ENCODE data around the gene RIC3.
"Not testable (repeated sequence)": the region's sequence is repeated elsewhere in the genome, so short reads cannot be mapped to it uniquely, and the experiment has no call there.

Gene RIC3

DNA sequence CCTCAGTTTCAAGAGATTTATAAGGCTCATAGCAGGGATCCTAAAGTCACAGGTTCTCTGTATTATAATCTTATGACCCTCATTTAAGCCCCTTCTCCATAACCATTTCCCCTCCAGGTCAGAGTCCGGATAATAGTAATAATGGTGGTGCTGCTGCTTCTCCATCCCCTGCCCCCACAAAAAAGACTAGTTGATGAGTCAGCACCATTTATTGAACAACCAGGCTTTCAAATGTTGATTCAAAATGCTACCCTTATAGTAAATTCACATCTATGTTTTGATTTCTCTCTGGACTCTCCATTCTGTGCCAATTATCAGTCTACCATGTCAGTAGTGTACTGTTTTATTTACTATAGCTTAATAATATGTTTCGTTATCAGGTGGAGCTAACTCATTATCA, 17.6 kb upstream of the RIC3 start:
- no peak for DNase-seq

DNA sequence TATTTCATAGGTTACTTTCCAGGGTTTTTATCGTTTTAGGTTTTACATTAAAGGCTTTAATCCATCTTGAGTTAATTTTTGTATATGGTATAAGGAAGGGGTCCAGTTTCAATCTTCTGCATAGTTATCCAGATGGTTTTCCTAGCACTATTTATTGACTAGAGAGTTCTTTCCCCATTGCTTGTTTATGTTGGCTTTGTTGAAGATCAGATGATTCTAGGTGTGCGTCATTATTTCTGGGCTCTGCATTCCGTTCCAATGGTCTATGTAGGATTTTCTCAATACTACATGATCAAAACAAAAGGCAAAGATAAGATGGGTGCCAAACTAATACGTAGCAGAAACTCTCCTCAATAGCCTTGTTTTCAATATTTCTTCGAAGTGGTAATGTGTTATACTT, 14.3 kb upstream of the RIC3 start:
- no peak for DNase-seq

DNA sequence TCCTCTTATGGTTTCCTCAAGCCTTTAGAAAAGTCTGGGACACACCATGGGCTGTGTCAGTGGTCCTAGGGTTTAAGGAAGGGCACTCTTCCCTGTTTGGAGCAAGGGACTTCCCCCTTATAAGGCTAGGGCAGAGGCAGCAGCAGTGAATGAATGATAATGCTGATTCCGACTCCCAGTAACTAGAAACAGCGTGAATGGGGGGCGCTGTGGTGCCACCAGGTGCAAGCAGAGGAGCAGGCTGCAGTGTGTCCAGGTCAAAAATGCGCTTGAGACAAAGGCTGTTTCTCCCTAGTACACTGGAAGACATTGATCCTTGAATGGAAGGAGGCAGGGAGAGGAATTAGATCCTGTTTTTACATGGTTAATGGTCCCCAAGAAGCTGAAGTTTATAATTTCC, 11.6 kb upstream of the RIC3 start:
- DNase-seq, result no peak

DNA sequence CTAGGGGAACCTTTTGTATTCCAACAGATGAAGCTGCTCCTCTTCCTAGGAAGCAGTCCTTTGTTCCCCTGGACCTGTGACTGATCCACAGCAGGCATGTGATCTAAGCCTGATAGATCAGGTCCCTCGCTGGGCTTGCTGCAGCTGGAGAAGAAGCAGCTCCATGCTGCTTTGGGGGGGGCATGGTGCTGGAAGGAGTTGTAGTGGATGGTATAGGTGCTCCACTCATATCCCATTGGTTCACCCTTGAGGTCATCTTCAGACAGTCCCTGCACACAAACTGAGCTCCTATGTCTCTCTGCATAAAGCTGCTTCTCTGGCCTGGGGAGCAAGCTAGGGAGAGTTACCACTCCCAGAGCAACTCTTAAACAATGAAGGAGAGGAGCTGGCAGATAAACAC, 9.5 kb upstream of the RIC3 start:
- DNase-seq, result no peak

DNA sequence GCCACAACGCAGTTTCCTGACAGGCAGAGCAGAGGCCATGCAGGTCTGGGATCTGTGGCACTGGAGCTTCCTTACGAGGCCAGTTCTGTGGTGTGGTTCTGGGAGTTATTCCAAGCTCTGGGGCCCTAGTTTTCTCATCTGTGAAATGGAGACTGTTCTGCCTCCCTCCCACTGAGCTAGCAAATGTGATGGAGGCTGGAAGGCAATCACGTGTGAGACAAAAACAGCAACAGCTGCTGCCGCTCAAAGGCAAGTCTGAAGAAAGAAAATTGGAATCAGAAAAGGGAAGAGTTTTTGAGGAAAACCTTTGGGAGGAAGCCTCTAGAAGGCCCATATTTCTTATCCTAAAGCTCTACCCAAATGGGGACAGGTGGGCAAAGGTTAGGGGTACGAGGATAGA, 8.3 kb upstream of the RIC3 start:
- DNase-seq, result no peak

DNA sequence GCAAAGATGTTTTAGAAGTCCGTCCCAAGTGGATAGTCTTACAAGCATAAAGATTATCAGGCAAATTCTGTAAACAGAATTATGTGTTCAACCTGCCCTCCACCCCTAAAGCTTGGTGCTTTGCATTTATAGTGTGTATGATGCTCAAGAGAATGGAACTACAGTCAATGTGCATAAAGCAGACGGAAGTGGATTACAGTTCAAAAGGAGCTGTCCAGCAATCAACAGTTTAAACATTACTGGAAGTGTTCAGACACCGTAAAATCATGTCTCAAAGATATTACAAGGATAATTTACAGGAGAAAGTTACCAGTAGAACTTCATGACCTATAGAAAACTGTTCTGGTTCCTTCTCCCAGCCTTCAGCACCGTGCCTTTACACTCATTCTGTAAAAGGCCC, 1.0 kb downstream of the RIC3 start:
- no peak for DNase-seq

DNA sequence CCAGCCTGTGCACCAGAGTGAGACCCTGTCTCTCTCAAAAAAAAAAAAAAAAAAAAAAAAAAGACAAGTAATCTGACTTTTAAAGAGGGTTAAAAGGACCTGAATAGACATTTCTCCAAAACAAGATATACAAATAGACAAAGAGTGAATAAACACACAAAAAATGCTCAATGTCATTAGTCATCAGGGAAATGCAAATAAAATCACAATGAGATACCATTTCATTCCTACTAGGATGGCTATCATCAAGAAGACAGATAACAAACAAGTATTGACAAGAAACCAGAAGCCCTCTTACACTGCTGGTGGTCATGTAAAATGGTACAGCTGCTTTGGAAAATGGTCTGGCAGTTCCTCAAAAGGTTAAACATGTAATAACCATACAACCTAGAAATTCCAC, 4.1 kb downstream of the RIC3 start:
- DNase-seq, result no peak

DNA sequence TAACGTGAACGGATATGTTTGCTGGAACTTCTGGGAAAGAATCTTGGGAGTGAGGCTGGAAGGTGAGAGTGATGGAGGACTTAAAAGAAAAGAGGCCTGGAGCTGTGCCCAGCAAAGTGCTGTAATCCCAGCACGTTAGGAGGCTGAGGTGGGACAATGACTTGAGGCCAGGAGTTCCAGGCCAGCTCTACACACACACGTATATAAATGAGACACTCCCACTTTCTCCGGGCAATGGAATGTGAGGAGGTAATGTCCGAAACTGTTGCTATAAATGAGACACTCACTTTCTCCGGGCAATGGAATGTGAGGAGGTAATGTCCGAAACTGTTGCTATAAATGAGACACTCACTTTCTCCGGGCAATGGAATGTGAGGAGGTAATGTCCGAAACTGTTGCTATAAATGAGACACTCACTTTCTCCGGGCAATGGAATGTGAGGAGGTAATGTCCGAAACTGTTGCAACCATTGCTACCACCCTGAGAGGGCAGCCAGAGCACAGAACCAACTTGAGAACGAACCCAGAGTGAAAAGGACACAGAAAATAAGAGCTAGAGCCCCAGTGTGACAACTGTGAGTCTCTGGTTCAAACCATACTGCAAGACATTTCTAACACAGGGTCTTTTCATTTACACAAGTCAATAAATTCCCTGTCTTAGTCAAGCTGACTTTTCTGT, 7.1 kb downstream of the RIC3 start:
- not testable (repeated sequence) for DNase-seq

DNA sequence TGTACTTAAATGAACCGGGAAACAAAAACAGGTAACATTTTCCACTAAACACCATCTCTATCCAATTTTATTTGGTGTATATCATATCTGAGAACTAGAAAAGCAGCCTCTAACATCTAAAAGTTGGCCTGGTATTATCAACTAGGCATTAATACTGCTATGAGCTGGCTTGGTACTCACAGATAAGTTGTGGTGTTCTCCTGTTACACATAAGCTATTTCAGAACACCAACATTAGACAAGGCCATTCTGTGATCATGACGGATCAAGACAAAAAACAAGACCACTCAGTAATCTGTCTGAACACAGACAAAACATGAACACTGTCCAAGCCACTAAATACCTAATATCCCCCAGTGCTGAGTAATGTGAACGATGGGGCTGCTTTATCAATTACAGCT, 11.9 kb downstream of the RIC3 start:
- no peak for DNase-seq

DNA sequence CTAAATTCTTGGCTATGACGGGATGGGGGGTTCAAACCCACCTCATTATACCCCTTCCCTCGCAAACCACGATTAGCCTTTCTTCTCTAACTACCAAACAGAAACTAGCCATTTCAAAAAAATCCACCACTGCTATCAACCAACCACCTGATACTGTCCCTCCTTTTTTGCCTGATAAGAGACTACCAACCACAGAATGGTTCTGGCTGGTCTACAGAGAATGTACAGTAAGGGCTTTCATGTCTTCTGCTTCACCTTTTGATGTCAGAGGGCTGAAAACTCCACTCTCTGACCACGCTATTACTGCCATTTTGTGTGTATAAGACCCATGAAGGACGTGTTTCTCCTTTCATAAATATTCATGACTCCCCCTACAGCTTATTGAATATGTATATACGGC, 19.1 kb downstream of the RIC3 start:
- no peak for DNase-seq

DNA sequence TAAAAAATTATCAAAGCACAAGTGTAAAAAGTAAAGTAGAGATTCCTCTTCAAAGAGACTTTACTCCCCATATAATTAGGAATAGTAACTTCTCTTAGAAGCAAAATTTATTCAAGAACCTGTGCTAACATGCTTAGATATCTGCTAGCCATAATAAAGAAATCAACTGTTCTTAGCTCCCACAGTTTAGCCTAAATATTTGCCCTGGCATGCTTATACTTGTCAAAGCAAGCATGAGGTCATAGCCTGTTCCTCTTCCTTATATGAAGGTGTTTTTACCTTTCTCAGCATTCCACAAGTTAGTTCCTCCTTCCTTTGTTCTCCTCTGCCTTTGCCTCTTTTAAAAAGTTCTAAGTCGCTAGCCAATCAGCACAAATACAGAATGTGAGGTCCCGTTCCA, 30.3 kb downstream of the RIC3 start:
- no peak for DNase-seq

DNA sequence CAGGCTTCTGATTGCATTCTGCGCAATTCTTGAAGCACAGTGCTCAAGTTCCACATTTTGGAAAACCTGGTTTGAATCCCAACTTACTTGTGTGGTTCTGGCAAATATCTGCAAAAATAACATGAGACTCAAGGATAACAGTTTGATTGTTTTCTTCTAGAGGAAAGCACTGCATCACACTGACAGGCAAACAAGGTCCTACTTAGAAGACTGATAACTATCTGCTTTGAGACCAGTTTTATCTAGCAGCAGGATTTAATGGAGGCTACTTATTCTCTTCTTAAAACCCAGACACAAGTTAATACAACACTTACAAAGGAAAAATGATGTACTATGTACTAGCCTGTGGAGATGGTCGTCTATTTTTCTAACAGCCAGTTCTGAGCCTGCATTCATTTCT, 41.4 kb downstream of the RIC3 start:
- no peak for DNase-seq

DNA sequence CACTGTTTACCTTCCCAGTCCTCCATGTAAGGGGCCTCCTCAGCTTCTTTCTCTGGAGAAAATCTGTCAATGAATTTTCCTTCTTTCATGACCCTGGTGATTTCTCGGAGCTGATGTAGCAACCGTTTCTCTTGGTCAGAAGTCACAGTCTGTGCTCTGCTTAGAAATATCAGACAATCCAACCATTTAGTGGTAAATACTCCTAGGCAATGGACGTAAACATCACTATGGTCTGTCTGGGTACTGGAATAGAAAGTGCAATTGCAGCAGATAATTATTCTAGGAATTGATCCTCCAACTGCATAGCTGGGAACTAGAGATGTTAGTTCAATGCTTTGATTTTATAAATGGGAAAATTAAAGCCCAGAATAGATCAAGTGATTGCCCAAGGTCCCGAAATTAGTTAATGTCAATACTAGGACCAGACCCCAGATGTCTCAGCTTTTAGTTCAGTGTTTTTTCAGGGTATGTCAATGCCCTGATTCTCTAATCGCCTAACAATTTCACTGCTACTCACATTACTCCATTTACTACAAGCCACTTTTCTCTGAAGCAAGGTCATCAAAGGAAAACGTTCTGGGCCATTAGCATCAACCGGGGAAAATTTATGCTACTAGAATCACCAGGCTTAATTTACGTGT, 42.1 kb downstream of the RIC3 start:
- DNase-seq, result no peak

DNA sequence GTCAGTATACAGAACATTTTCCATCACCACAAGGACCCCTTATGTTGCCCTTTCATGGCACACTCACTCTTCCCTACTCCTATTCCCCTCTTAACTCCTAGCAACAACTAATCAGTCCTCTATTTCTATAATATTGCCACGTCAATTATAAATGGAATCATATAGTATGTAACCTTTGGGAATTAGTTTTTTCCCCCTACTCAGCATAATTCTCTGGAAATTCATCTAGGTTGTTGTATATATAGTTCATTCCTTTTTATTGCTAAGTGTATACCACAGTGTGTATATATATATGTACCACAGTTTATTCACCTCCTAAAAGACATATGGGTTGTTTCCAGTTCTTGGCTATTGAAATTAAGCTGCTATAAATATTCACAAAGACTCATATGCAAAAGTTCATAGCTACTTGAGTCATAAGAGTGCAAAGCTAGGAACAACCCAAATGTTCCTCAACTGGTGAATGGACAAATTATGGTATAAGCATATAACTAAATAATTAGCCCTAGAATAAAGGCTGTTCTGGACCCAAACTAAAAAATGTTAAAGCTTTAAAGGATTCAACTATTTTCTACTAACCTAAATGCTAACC, 46.6 kb downstream of the RIC3 start:
- no peak for DNase-seq

DNA sequence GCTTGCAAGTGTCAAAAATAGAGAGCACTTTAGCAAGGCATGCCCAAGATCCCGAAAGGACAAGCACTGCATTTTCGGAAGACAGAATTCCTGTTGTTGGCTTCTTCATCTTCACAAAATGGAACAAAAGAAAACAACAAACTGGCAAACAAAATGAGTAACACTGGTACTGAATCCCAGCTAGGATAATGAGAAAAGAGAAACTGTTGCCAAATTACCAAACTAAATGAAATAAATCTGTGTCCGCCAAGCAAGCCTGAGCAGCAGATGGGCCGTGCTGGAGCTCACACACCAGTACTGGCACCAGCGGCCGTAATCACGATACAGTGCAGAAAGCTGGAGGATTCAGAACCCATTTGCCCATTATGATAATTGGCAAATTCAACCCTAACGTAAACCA, 57.2 kb downstream of the RIC3 start:
- DNase-seq, result no peak

DNA sequence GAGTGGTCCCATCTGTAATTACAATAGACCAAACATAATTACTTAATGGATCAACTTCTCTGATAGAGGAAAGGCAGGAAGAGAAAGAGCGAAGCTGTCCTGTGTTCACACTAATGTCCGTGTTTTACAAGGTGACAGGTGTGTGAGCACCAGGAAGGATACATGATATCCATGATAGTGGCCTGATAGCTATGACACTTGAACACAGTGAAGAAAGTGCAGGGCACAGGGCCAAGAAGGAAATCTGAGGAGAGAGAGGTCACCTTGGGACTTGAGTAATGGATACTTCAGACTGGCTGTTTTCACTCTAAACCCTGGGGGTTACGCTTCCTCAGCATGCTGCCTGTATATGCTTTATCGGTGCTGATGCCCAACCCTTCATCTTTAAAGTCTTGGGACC, 58.4 kb downstream of the RIC3 start:
- no peak for DNase-seq

DNA sequence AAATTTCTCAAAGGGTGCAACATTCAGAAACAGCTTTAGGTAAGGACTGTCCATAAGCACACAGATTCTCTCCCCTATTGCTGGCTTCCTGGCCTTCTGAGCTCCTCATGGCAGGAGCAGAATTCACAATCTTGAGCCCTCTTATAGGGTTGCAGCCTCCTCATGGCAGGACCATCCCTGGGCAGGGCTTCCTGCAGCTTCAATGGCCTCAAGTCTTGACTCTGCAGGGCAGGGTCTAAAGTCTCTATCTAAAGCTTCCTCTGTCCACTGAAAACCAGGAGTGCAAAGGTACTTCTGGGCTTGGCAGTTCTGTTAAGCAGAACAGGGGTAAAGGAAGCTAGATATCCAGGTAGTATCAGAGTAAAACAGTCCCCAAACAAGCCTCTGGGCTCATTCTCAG, 59.1 kb downstream of the RIC3 start:
- no peak for DNase-seq

DNA sequence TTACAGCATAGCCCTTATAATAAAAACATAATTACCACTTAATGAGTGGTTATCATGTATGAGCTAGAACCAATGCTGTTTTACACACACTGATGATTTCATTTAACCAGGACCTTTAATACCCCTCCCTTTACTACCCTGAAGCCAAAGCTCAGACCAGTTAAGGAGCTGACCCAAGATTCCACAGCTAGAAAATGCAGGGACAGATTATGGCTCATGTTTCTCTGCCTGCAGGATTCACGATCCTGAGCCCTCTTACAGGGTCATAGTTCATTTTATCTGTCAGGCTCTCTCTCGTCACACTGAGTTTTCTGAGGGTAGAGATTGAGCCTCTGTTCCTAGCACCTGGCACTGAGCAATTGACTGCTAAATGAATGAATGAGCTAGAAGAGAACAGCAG, 60.4 kb downstream of the RIC3 start:
- no peak for DNase-seq

DNA sequence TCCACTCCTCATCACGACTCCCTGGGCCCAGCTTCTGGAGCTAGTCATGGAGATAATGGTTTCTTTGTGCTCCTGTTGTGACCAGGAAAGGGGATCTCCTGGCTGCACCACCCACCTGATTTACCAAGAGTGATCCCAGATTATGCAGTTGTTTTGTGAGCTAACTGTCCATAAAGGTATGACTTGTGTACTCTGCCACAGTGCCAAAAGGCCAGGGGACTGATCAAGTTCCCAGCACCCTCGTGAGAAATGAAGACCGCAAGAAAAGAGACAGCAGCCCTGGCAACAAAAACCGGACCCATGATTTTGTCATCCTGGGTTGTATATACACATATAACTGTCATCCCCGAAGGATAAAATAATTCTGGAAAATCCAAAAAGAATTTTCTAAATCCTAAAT, 61.2 kb downstream of the RIC3 start:
- DNase-seq, result no peak

DNA sequence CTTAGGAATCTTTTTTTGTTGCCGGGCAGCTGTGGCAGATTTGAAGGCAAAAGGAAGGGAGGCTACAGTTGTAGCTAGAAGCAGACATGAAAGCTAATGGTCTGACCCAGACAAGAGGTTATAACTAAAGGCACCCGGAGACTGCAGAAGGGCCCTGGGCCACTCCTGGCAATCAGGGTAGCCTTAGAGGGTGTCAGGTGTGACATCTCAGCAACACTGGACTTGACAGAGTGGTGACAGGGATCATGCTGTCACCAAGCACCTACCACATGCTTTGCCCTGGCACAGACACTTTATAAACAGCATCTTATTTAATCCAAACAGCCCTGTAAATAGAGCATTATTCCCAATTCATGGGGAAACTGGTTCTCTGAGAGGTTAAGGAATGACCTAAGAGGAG, 62.1 kb downstream of the RIC3 start:
- DNase-seq, result no peak

DNA sequence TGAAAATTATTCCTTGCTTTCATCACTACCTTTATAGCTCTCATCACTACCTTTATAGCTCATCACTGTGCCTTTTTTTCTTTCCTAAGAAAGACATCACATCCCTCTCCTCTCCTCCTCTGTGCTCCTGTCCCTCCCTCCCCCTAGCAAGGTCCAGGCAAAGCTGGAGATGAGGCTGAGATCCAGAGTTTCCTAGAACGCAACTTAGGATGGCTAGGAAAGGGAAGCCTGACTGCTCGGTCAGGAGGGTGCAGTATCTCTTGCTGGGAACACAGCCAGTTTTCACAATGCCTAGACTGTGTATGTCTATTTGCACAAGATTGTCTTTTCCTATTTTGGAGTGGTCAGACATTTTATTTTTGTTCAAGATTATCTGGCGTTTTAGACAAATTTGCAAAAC, 63.2 kb downstream of the RIC3 start:
- DNase-seq, result no peak

DNA sequence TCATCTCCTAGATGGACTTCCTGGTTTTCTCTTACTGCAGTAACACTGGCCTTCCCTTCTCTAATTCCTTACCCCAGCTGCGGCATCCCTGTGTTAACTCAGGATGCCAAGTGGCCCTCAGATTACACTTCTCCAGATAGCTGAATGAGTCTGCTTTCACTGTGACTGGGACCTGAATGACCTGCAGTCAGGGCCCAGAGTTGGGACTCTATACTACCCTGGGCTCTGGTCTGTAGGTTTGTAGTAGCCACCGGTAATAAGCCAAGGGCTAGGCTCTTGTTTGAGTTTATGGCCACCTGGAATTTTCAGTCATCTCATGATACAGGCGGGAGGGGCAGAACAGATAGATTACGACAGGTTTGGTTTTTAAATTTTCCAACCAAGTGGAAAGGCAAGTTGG, 63.7 kb downstream of the RIC3 start:
- no peak for DNase-seq

DNA sequence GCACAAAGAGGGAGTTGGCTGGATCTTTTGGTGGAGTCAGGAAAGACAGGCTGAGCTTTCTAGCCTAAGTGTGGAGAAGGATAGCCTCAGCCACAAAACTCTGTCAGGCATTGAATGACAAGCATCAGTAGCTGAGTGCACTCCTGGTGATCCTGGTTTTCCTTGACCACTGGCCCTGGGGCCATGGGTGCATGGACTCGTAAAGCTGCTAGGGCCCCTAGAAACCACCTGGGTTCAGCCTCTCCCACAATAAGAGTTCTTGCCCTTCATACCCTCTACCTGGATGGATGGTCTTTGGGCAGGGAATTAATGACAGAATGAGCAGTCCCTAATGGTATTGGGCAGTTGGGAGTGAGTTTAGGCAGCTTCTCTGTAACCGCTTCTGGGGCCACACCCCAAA, 64.9 kb downstream of the RIC3 start:
- DNase-seq, result no peak

DNA sequence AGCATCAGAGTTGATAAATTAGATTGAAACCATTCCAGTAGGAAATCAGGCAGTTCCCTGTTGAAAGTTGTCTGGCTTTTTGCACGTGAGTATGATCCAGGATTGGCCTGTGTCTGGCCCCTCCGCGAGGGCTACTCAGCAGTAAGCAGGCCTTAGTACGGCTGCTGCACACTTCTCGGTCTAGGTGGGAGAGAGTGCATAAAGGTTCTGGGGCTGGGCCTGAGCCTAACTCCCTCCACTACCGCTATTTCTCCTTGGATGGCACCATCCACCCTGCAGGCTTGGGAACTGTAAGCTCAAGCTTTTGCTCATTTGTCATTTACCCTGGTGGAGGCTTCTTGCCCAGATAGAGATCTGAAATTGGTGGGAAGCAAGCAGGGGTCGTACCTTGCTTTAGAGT, 65.9 kb downstream of the RIC3 start:
- DNase-seq, result no peak
